HS-5 (cell line): ENCODE measurements around the gene HNRNPL.
A peak's percentile ranks its signal among the peaks of the same experiment; 100 is the strongest.
"Not testable (repeated sequence)": the region's sequence is repeated elsewhere in the genome, so short reads cannot be mapped to it uniquely, and the experiment has no call there.

Source experiments
- DNase-seq: peaks from one replicate; pipeline ENCODE4 v3.0.0-alpha.2; 2012; ENCODE audit warnings: low read depth

Gene HNRNPL

GRCh38 chr19:38849860-38850435 is at the start of gene HNRNPL:
TSS of gene HNRNPL (minus strand) at chr19:38849986. CDS start at chr19:38849966, 20 bp downstream.
- peak; percentile 99 for DNase-seq

GRCh38 chr19:38898788-38899446 is 49.1 kb upstream of the HNRNPL start:
- DNase-seq: no peak

- no peak for DNase-seq
These were observed 45.2 kb upstream of the HNRNPL start for GRCh38 chr19:38894968-38895367.

- DNase-seq: no peak
These were observed 43.6 kb upstream of the HNRNPL start for GRCh38 chr19:38893341-38893771.

GRCh38 chr19:38892841-38893240 is 43.1 kb upstream of the HNRNPL start:
- DNase-seq: no peak

GRCh38 chr19:38891771-38892170 is 42.0 kb upstream of the HNRNPL start:
- no peak for DNase-seq

GRCh38 chr19:38890686-38891085 is 40.9 kb upstream of the HNRNPL start:
- no peak for DNase-seq

GRCh38 chr19:38889803-38890202 is 40.0 kb upstream of the HNRNPL start:
- DNase-seq: no peak

GRCh38 chr19:38888876-38889275 is 39.1 kb upstream of the HNRNPL start:
- DNase-seq: no peak

GRCh38 chr19:38884691-38885090 is 34.9 kb upstream of the HNRNPL start:
- DNase-seq: not testable (repeated sequence)

GRCh38 chr19:38883286-38883685 is 33.5 kb upstream of the HNRNPL start:
- no peak for DNase-seq

GRCh38 chr19:38880882-38881609 is 31.3 kb upstream of the HNRNPL start:
- no peak for DNase-seq

- DNase-seq: no peak
These were observed 30.5 kb upstream of the HNRNPL start for GRCh38 chr19:38880076-38880881.

- no peak for DNase-seq
These were observed 29.6 kb upstream of the HNRNPL start for GRCh38 chr19:38879400-38879751.

GRCh38 chr19:38878575-38879399 is 29.0 kb upstream of the HNRNPL start:
- DNase-seq: no peak

GRCh38 chr19:38877781-38878574 is 28.2 kb upstream of the HNRNPL start, which contains the start of gene RINL:
TSS of gene RINL (minus strand) at chr19:38878275. CDS start at chr19:38876742, 1,533 bp downstream.
- DNase-seq: no peak

GRCh38 chr19:38875656-38876395 is 26.0 kb upstream of the HNRNPL start:
- DNase-seq: no peak

- not testable (repeated sequence) for DNase-seq
These were observed 23.6 kb upstream of the HNRNPL start for GRCh38 chr19:38873400-38873799.

- DNase-seq: no peak
These were observed 20.8 kb upstream of the HNRNPL start for GRCh38 chr19:38870612-38871011.
